ENCODE measurements around the gene HEMK1. TPM values are rescaled to one million over a fixed set of nuclear protein-coding genes. Genes with fewer than 3 reads are reported as not detected.

HEMK1 gene
- total RNA-seq, 2 experiments from 2014 or later, result 97.1 to 101 TPM

GRCh38 chr3:50531201-50531600 is 38.1 kb upstream of the HEMK1 start:
- H3K27ac Mint-ChIP-seq, result no peak overlapping the region
- H3K4me3 Mint-ChIP-seq, result no peak overlapping the region
- POLR2A ChIA-PET, result no interaction called here
- H3K27me3 Mint-ChIP-seq, result peaks cover 12% of the 10 kb centered on the region
- CTCF ChIA-PET, result interaction anchor here (1.5 kb wide), 2 partner anchors 11 to 12 kb away, joined by 4 to 5 read pairs; no protein-coding TSS in a partner anchor
- DNase-seq (peak; percentile 29), ATAC-seq (no peak)
- no peaks in the 10 kb centered on the region for H3K4me1 Mint-ChIP-seq (ENCODE audit: low read depth)
- TF ChIP-seq CTCF (IDR thresholded peaks at IDR 0.05), result no peak
- H3K36me3 Mint-ChIP-seq (ENCODE audit: low read depth), result no peaks in the 10 kb centered on the region
- H3K9me3 Mint-ChIP-seq, result no peaks in the 10 kb centered on the region
- intact Hi-C loops (cut with micrococcal nuclease), result no loop called here

- TF ChIP-seq CTCF (IDR thresholded peaks at IDR 0.05), result no peak
- DNase-seq, result no peak
- no peaks in the 10 kb centered on the region for H3K9me3 Mint-ChIP-seq
- peaks cover 12% of the 10 kb centered on the region for H3K27me3 Mint-ChIP-seq
- H3K27ac Mint-ChIP-seq, result no peak overlapping the region
- no peak for ATAC-seq
- CTCF ChIA-PET, result interaction anchor here (1.5 kb wide), 2 partner anchors 10 to 13 kb away, joined by 4 to 5 read pairs; no protein-coding TSS in a partner anchor
- intact Hi-C loops (cut with micrococcal nuclease), result no loop called here
- H3K36me3 Mint-ChIP-seq (ENCODE audit: low read depth), result no peaks in the 10 kb centered on the region
- no peak overlapping the region for H3K4me3 Mint-ChIP-seq
- POLR2A ChIA-PET, result no interaction called here
- no peaks in the 10 kb centered on the region for H3K4me1 Mint-ChIP-seq (ENCODE audit: low read depth)
These were observed 37.1 kb upstream of the HEMK1 start for GRCh38 chr3:50532062-50532705.

GRCh38 chr3:50533316-50533715 is 36.0 kb upstream of the HEMK1 start:
- no peak for DNase-seq
- Mint-ChIP-seq H3K9me3 (no peaks in the 10 kb centered on the region), H3K27ac (no peak overlapping the region), H3K27me3 (peaks cover 12% of the 10 kb centered on the region), H3K4me3 (no peak overlapping the region), H3K4me1 (ENCODE audit: low read depth) (no peaks in the 10 kb centered on the region), H3K36me3 (ENCODE audit: low read depth) (no peaks in the 10 kb centered on the region)
- ChIA-PET POLR2A (no interaction called here), CTCF (interaction anchor here (1.7 kb wide), 1 partner anchor 9 kb away, joined by 7 read pairs; no protein-coding TSS in a partner anchor)
- intact Hi-C loops (cut with micrococcal nuclease), result no loop called here
- no peak for TF ChIP-seq CTCF (IDR thresholded peaks at IDR 0.05)
- no peak for ATAC-seq

- ChIA-PET POLR2A (interaction anchor here (1.2 kb wide), 1 partner anchor 12 kb away, joined by 5 read pairs; no protein-coding TSS in a partner anchor), CTCF (interaction anchor here (0.9 to 1.7 kb wide), 2 partner anchors 9 kb away, joined by 3 to 7 read pairs; no protein-coding TSS in a partner anchor)
- no peak overlapping the region for H3K27ac Mint-ChIP-seq
- H3K4me3 Mint-ChIP-seq, result no peak overlapping the region
- no peaks in the 10 kb centered on the region for H3K36me3 Mint-ChIP-seq (ENCODE audit: low read depth)
- ATAC-seq (no peak), DNase-seq (no peak)
- no peaks in the 10 kb centered on the region for H3K4me1 Mint-ChIP-seq (ENCODE audit: low read depth)
- no peaks in the 10 kb centered on the region for H3K9me3 Mint-ChIP-seq
- peaks cover 11% of the 10 kb centered on the region for H3K27me3 Mint-ChIP-seq
- intact Hi-C loops (cut with micrococcal nuclease), result no loop called here
- TF ChIP-seq CTCF (IDR thresholded peaks at IDR 0.05), result no peak
These were observed 35.4 kb upstream of the HEMK1 start for GRCh38 chr3:50533807-50534461.
